ENCODE measurements around the gene RASAL2.

GRCh38 chr1:178120088-178120487, 26.2 kb downstream of the RASAL2 start:
- TF ChIP-seq, protein P1, sequence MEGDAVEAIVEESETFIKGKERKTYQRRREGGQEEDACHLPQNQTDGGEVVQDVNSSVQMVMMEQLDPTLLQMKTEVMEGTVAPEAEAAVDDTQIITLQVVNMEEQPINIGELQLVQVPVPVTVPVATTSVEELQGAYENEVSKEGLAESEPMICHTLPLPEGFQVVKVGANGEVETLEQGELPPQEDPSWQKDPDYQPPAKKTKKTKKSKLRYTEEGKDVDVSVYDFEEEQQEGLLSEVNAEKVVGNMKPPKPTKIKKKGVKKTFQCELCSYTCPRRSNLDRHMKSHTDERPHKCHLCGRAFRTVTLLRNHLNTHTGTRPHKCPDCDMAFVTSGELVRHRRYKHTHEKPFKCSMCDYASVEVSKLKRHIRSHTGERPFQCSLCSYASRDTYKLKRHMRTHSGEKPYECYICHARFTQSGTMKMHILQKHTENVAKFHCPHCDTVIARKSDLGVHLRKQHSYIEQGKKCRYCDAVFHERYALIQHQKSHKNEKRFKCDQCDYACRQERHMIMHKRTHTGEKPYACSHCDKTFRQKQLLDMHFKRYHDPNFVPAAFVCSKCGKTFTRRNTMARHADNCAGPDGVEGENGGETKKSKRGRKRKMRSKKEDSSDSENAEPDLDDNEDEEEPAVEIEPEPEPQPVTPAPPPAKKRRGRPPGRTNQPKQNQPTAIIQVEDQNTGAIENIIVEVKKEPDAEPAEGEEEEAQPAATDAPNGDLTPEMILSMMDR (IDR thresholded peaks at IDR 0.05), result no peak
- TF ChIP-seq POLR2A (IDR thresholded peaks at IDR 0.05), result no peak
